Measurements from ENCODE around the gene PNCK.

DNA sequence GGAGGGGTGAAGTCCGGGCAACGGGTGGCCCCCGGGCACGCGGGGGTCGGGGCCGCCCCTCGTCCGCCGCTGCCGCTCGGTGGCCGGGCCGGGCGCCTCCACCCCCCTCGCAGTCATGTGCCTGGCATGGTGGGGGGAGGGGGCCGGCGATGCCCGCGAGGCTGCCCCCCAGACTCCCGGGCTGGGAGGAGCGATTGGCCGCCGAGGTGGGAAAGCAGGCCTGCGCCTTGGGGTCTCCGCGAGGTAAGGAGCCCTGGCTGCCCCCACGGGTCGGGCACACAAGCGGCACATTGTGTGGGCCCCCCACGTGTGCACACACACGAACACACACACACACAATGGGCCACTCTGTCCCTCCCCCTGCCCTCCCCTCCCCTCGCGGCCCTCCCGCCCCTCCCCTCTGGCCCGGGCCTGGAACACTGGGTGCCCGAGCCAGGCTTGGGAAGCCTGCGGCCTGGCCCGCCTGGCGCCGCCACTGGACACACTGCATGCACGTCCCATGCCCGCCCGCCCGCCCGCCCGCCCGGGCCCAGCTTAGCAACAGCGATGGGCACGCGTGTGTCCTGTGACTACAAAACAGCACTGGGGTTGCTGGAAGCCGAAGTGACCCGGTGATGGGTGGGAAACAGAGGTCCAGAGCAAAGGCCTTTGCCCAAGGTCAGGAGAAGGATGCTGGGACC is 15.4 kb upstream of the PNCK start:
- TF ChIP-seq EZH2 (IDR thresholded peaks at IDR 0.05; ENCODE audit: insufficient read depth, low read length): no peak
- TF ChIP-seq, protein P1, sequence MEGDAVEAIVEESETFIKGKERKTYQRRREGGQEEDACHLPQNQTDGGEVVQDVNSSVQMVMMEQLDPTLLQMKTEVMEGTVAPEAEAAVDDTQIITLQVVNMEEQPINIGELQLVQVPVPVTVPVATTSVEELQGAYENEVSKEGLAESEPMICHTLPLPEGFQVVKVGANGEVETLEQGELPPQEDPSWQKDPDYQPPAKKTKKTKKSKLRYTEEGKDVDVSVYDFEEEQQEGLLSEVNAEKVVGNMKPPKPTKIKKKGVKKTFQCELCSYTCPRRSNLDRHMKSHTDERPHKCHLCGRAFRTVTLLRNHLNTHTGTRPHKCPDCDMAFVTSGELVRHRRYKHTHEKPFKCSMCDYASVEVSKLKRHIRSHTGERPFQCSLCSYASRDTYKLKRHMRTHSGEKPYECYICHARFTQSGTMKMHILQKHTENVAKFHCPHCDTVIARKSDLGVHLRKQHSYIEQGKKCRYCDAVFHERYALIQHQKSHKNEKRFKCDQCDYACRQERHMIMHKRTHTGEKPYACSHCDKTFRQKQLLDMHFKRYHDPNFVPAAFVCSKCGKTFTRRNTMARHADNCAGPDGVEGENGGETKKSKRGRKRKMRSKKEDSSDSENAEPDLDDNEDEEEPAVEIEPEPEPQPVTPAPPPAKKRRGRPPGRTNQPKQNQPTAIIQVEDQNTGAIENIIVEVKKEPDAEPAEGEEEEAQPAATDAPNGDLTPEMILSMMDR (IDR thresholded peaks at IDR 0.05; ENCODE audit: insufficient read depth, low read depth, low read length): no peak
